ENCODE results near the gene PHYKPL. TPM values are rescaled to one million over a fixed set of nuclear protein-coding genes. Genes with fewer than 3 reads are reported as not detected.

The PHYKPL gene
- total and polyA plus RNA-seq, 2 of the 13 experiments (the other 11 are each of a cell fraction or from before 2014, with no cell fraction given), result 18.0 to 78.6 TPM

- TF ChIP-seq MYPOP (CRISPR knock-in tag; IDR thresholded peaks at IDR 0.05) (no peak), PATZ1 (CRISPR knock-in tag; IDR thresholded peaks at IDR 0.05) (peak; percentile 45; the same call in 1 of the 2 replicates), IRF9 (CRISPR knock-in tag; IDR thresholded peaks at IDR 0.05; ENCODE audit: borderline replicate concordance) (0 out of 2 replicates have a peak, but pooled peaks have one; percentile 18), ZNF510 (CRISPR knock-in tag; IDR thresholded peaks at IDR 0.05; ENCODE audit: low read depth) (no peak), ZNF772 (CRISPR knock-in tag; IDR thresholded peaks at IDR 0.05) (0 out of 2 replicates have a peak, but pooled peaks have one; percentile 30), FOXP4 (CRISPR knock-in tag; IDR thresholded peaks at IDR 0.05) (no peak), THRA (CRISPR knock-in tag; IDR thresholded peaks at IDR 0.05; ENCODE audit: borderline replicate concordance) (no peak), ZNF333 (CRISPR knock-in tag; IDR thresholded peaks at IDR 0.05; ENCODE audit: borderline replicate concordance) (no peak), ZNF784 (CRISPR knock-in tag; IDR thresholded peaks at IDR 0.05; ENCODE audit: borderline replicate concordance) (0 out of 2 replicates have a peak, but pooled peaks have one; percentile 37), PRDM4 (CRISPR knock-in tag; IDR thresholded peaks at IDR 0.05; ENCODE audit: borderline replicate concordance) (no peak), ZNF337 (CRISPR knock-in tag; IDR thresholded peaks at IDR 0.05; ENCODE audit: borderline replicate concordance, low read depth) (no peak), SOX6 (IDR thresholded peaks at IDR 0.05) (no peak), SOX6 (CRISPR knock-in tag; IDR thresholded peaks at IDR 0.05) (0 out of 2 replicates have a peak, but pooled peaks have one; percentile 15)
Measured at GRCh38 chr5:178163772-178164735, 68.5 kb downstream of the PHYKPL start (continued).
